HG03095 (cell line): ENCODE results near the gene GALNT9.
"Not testable (repeated sequence)": the region's sequence is repeated elsewhere in the genome, so short reads cannot be mapped to it uniquely, and the experiment has no call there.

Experiments used
- ATAC-seq: cut with Tn5 transposase; IDR thresholded peaks from one replicate; pipeline ENCODE4 v1.9.1; 2021; ENCODE audit warnings: moderate library complexity; ENCODE audit not compliant: unreplicated experiment

The GALNT9 gene

DNA sequence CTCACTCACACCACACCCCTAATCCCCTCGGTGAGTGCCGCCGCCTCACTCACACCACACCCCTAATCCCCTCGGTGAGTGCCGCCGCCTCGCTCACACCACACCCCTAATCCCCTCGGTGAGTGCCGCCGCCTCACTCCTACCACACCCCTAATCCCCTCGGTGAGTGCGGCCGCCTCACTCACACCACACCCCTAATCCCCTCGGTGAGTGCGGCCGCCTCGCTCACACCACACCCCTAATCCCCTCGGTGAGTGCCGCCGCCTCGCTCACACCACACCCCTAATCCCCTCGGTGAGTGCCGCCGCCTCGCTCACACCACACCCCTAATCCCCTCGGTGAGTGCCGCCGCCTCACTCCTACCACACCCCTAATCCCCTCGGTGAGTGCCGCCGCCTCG lies 179.9 kb downstream of the GALNT9 start:
- not testable (repeated sequence) for ATAC-seq

DNA sequence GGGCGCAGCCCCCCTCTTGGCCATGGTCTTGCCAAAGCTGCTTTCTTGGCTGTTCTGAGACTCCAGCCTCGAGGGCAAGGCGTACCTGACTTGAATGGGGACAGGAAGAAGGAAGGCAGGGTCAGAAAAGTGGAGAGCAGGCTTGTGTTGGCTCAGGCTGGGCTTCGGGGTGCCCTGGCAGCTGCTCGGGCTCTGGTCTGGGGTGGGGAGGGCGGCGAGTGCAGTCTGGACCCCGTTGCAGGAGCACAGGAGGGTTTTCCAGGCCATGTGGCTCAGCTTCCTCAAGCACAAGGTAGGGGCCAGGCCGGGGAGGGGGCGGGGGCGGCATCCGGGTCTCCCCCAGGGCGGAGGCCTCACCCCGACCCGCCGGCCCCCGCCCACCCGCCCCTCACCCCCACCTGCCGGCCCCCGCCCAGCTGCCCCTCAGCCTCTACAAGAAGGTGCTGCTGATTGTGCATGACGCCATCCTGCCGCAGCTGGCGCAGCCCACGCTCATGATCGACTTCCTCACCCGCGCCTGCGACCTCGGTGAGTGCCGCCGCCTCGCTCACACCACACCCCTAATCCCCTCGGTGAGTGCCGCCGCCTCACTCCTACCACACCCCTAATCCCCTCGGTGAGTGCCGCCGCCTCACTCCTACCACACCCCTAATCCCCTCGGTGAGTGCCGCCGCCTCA lies 180.9 kb downstream of the GALNT9 start:
- ATAC-seq = no peak

DNA sequence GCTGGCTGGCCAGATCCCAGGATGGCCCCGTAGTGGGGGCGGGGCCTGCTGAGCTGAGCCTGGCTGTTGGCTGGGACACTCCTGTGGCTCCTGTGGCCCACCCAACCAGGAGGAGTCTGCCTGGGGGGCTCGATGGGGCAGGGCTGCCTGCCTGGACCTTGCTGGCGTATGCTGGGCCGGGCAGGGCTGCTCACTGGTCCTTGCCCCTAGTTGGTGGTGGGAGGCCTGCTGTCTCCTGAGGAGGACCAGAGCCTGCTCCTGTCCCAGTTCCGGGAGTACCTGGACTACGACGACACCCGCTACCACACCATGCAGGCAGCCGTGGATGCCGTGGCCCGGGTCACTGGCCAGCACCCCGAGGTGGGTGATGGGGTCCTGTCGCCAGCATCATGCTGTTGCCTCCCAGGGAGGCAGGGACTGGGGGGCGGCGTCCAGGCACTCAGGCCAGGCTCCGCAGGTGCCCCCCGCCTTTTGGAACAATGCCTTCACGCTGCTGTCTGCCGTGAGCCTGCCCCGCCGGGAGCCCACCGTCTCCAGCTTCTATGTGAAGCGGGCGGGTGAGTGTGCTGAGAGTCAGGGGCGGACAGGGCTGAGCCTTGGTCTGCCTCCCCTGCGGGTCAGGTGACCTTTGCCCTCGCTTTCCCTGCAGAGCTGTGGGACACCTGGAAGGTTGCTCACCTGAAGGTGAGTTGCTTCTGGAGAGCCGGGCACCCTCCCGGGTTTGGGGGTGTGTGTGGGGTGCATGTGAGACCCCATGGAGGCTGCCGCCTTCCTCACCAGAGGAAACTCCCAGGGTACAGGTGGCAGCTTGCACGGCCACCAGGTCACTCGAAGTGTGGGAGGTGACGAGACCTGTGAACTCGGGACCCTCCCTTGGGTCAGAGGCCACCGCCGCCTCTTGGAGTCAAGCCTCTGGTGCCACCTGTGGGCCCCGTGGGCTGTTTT lies 181.7 kb downstream of the GALNT9 start:
- no peak for ATAC-seq

DNA sequence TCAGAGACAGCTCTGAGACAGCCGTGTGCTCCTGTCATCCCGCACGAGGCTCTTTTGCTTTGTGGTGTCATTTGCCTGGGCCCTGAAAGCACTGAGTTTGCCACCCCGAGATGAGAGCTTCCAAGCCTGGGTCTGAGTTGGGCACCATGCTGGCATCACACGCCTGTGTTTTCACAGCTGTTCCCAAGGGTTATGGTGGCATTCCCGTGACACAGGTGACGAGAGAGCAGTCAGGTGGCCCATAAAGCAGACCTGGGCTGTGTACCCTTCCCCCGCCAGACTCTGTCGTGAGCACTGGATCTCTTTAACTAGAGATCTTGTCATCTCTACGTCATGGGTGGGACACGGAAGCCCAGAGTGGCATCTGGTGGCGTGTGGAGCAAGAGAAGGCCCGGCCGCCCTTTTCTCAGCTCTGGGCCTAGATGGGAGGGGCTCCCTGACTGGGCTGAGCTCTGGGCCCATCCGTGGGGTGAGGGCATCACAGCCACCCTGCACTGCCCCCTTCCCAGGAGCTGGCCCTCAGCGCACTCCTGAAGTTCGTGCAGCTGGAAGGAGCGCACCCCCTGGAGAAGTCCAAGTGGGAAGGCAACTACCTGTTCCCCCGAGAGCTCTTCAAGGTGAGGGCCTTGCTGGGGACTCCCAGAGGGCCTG lies 182.5 kb downstream of the GALNT9 start:
- ATAC-seq = no peak
